ENCODE measurements around the gene TEKTIP1. TPM values are rescaled to one million over a fixed set of nuclear protein-coding genes. Genes with fewer than 3 reads are reported as not detected.

Gene TEKTIP1
- total and polyA plus RNA-seq, 9 of the 15 experiments (the other 6 are each of a cell fraction or from before 2014, with no cell fraction given), result 0.66 TPM; not detected in 8

DNA sequence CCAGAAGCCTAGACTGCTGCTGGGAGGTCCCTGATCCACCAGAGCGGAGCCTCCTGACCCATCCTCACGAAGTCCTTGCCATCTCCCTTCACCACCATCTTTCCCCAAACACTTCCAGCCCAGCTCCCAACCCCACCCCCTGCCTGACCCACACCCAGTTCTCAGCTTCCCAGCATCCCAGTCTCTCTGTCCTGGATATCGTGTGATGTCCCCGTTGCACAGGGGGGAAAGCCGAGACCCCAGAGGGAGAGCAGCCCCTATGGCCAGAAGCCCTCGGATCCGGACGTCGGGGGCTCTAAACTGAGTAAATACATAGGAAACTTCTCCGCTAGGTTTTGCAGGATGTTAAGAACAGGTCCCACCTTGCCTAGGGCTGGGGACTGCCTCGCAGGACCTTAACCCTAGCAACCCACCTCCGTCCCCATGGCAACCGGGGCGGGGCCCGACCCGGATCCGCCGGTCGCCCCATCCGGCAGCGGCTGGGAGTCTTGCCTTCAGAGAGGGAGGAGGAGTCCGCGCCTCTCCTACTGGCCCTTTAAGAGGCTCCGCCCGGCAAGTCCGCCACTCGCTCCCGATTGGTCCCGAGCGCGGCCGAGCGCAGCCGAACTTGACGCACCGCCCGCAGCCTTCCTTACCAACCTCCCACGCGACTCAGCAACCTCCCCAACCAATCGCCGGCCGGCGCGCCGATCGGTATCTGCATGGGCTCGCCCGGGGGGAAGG, 33.3 kb downstream of the TEKTIP1 start (continued):
- TF ChIP-seq ELF2 (CRISPR knock-in tag; IDR thresholded peaks at IDR 0.05), result no peak
- peak; percentile 93 for TF ChIP-seq MXI1 (IDR thresholded peaks at IDR 0.05; ENCODE audit: low read depth, low read length)
- TF ChIP-seq, protein P1, sequence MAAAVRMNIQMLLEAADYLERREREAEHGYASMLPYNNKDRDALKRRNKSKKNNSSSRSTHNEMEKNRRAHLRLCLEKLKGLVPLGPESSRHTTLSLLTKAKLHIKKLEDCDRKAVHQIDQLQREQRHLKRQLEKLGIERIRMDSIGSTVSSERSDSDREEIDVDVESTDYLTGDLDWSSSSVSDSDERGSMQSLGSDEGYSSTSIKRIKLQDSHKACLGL (CRISPR knock-in tag; IDR thresholded peaks at IDR 0.05; ENCODE audit: borderline replicate concordance, poor library complexity, severe bottlenecking), result no peak
- no peak for TF ChIP-seq POLR2H (tag; IDR thresholded peaks at IDR 0.05; ENCODE audit: low read depth)
- TF ChIP-seq, protein P2, sequence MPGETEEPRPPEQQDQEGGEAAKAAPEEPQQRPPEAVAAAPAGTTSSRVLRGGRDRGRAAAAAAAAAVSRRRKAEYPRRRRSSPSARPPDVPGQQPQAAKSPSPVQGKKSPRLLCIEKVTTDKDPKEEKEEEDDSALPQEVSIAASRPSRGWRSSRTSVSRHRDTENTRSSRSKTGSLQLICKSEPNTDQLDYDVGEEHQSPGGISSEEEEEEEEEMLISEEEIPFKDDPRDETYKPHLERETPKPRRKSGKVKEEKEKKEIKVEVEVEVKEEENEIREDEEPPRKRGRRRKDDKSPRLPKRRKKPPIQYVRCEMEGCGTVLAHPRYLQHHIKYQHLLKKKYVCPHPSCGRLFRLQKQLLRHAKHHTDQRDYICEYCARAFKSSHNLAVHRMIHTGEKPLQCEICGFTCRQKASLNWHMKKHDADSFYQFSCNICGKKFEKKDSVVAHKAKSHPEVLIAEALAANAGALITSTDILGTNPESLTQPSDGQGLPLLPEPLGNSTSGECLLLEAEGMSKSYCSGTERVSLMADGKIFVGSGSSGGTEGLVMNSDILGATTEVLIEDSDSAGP (CRISPR knock-in tag; IDR thresholded peaks at IDR 0.05), result peak; percentile 96
- TF ChIP-seq ZNF174 (CRISPR knock-in tag; IDR thresholded peaks at IDR 0.05), result no peak
- TF ChIP-seq, protein P3, sequence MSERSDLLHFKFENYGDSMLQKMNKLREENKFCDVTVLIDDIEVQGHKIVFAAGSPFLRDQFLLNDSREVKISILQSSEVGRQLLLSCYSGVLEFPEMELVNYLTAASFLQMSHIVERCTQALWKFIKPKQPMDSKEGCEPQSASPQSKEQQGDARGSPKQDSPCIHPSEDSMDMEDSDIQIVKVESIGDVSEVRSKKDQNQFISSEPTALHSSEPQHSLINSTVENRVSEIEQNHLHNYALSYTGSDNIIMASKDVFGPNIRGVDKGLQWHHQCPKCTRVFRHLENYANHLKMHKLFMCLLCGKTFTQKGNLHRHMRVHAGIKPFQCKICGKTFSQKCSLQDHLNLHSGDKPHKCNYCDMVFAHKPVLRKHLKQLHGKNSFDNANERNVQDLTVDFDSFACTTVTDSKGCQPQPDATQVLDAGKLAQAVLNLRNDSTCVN (CRISPR knock-in tag; IDR thresholded peaks at IDR 0.05), result no peak
- TF ChIP-seq EP400 (IDR thresholded peaks at IDR 0.05), result no peak
- TF ChIP-seq, protein P4, sequence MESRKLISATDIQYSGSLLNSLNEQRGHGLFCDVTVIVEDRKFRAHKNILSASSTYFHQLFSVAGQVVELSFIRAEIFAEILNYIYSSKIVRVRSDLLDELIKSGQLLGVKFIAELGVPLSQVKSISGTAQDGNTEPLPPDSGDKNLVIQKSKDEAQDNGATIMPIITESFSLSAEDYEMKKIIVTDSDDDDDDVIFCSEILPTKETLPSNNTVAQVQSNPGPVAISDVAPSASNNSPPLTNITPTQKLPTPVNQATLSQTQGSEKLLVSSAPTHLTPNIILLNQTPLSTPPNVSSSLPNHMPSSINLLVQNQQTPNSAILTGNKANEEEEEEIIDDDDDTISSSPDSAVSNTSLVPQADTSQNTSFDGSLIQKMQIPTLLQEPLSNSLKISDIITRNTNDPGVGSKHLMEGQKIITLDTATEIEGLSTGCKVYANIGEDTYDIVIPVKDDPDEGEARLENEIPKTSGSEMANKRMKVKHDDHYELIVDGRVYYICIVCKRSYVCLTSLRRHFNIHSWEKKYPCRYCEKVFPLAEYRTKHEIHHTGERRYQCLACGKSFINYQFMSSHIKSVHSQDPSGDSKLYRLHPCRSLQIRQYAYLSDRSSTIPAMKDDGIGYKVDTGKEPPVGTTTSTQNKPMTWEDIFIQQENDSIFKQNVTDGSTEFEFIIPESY (CRISPR knock-in tag; IDR thresholded peaks at IDR 0.05), result no peak
- TF ChIP-seq, protein P5, sequence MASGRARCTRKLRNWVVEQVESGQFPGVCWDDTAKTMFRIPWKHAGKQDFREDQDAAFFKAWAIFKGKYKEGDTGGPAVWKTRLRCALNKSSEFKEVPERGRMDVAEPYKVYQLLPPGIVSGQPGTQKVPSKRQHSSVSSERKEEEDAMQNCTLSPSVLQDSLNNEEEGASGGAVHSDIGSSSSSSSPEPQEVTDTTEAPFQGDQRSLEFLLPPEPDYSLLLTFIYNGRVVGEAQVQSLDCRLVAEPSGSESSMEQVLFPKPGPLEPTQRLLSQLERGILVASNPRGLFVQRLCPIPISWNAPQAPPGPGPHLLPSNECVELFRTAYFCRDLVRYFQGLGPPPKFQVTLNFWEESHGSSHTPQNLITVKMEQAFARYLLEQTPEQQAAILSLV (tag; IDR thresholded peaks at IDR 0.05), result no peak
- no peak for TF ChIP-seq NR4A1 (CRISPR knock-in tag; IDR thresholded peaks at IDR 0.05)
- no peak for TF ChIP-seq NR4A1 (tag; IDR thresholded peaks at IDR 0.05)
- no peak for TF ChIP-seq CBX3 (IDR thresholded peaks at IDR 0.05; ENCODE audit: borderline replicate concordance in 1 of 2, low read length in 2 of 2)

All from K562 (cell line).